Measurements from ENCODE around the gene BARHL2. TPM values are rescaled to one million over a fixed set of nuclear protein-coding genes. Genes with fewer than 3 reads are reported as not detected.

The BARHL2 gene
- total RNA-seq (ENCODE audit: low replicate concordance), result not detected in 2 replicates

- no peak for TF ChIP-seq CTCF (IDR thresholded peaks at IDR 0.05; ENCODE audit: insufficient read depth, low read length)
- no peak for DNase-seq (ENCODE audit: low read depth)
- peak within 1 kb of the TSS; percentile 47 for H3K4me3 ChIP-seq (ENCODE audit: low read depth, low read length)
Observed at GRCh38 chr1:90716552-90717355, at the start of gene BARHL2. Gene BARHL2, minus strand, starts transcription at chr1:90717302. Its CDS starts 107 bp downstream, at chr1:90717195.

- no peak for DNase-seq (ENCODE audit: low read depth)
- no peak overlapping the region for H3K4me3 ChIP-seq (ENCODE audit: low read depth, low read length)
- TF ChIP-seq CTCF (IDR thresholded peaks at IDR 0.05; ENCODE audit: insufficient read depth, low read length), result no peak
Observed at GRCh38 chr1:90763930-90764329, 46.8 kb upstream of the BARHL2 start.

GRCh38 chr1:90763506-90763905, 46.4 kb upstream of the BARHL2 start:
- TF ChIP-seq CTCF (IDR thresholded peaks at IDR 0.05; ENCODE audit: insufficient read depth, low read length), result no peak
- no peak for DNase-seq (ENCODE audit: low read depth)
- H3K4me3 ChIP-seq (ENCODE audit: low read depth, low read length), result no peak overlapping the region

- no peak overlapping the region for H3K4me3 ChIP-seq (ENCODE audit: low read depth, low read length)
- DNase-seq (ENCODE audit: low read depth), result no peak
- TF ChIP-seq CTCF (IDR thresholded peaks at IDR 0.05; ENCODE audit: insufficient read depth, low read length), result no peak
Observed at GRCh38 chr1:90761781-90762589, 44.9 kb upstream of the BARHL2 start.

- no peak for TF ChIP-seq CTCF (IDR thresholded peaks at IDR 0.05; ENCODE audit: insufficient read depth, low read length)
- no peak overlapping the region for H3K4me3 ChIP-seq (ENCODE audit: low read depth, low read length)
- DNase-seq (ENCODE audit: low read depth), result no peak
Observed at GRCh38 chr1:90761156-90761555, 44.1 kb upstream of the BARHL2 start.

GRCh38 chr1:90753556-90753955, 36.5 kb upstream of the BARHL2 start:
- no peak for DNase-seq (ENCODE audit: low read depth)
- H3K4me3 ChIP-seq (ENCODE audit: low read depth, low read length), result no peak overlapping the region

More at GRCh38 chr1:90753556-90753955, 36.5 kb upstream of the BARHL2 start:
- TF ChIP-seq CTCF (IDR thresholded peaks at IDR 0.05; ENCODE audit: insufficient read depth, low read length), result no peak

Data from fibroblast of the aortic adventitia (primary cell).